K562 (cell line): ENCODE measurements around the gene SEZ6. TPM values are rescaled to one million over a fixed set of nuclear protein-coding genes. Genes with fewer than 3 reads are reported as not detected.

ENCODE experiments used
- ATAC-seq: fragments of 200-7000 bp; cut with Tn5 transposase; 3 replicates; pipeline ENCODE4 v1.9.1; 2020; ENCODE audit warnings: moderate library complexity
- BruUV-seq: library from RNA; stranded (reverse); fragments of 400-500 nt; replicated peaks from 2 replicates; lab custom pipeline; 2021; lab: Mats Ljungman, UMichigan
- CTCF ChIA-PET: fragments of 300-600 bp; formaldehyde crosslinking; extraction: SDS; loops from one replicate; lab custom pipeline; 2021; ENCODE audit warnings: low intra/inter-chr PET ratio; lab: Yijun Ruan, JAX
- POLR2A ChIA-PET: fragments of 300-600, 350-650 bp; sonication (Branson Sonifier 250); formaldehyde crosslinking; extraction: SDS; loops from one replicate; lab custom pipeline; 2021; ENCODE audit warnings: antibody characterized with exemption, inconsistent platforms; lab: Yijun Ruan, JAX
- DNase-seq, 4 experiments: peaks; one replicate each; pipeline versions ENCODE4 v3.0.0 to v3.0.0-alpha.2; 2011 to 2018; ENCODE audit warnings: low spot score in 3 of 4, mixed read lengths in 3 of 4; ENCODE audit errors: extremely low read depth in 1 of 4
- FAIRE-seq: peaks from 2 replicates; lab custom pipeline; 2011; peaks lifted over from hg19 to GRCh38; lab: Jason Lieb, UNC
- H2AFZ ChIP-seq: 2 replicates; pipeline ENCODE4 v1.6.0; 2011; ENCODE audit warnings: low read depth, low read length, control low read depth, inconsistent platforms
- H3K27ac ChIP-seq: fragments of 200-600 bp; 3 replicates; pipeline ENCODE4 v1.8.0; 2011; ENCODE audit warnings: low read depth, mild to moderate bottlenecking, control low read depth, inconsistent platforms, low read length, moderate library complexity, mixed read lengths; ENCODE audit errors: extremely low read depth
- H3K27me3 ChIP-seq, 2 experiments: fragments of 300-600 bp in 1 of 2; 2 replicates in 1 of 2; 3 replicates in 1 of 2; pipeline versions ENCODE4 v1.6.0 to v1.8.0; 2011; ENCODE audit warnings: inconsistent platforms in 2 of 2, low read length in 2 of 2, mild to moderate bottlenecking in 1 of 2, mixed read lengths in 1 of 2, moderate library complexity in 1 of 2; ENCODE audit not compliant: control insufficient read depth in 2 of 2, insufficient read depth in 2 of 2
- H3K36me3 ChIP-seq: fragments of 300-600 bp; 3 replicates; pipeline ENCODE4 v1.8.0; 2011; ENCODE audit warnings: mild to moderate bottlenecking, low read length, inconsistent platforms; ENCODE audit not compliant: control insufficient read depth, insufficient read depth
- H3K4me1 ChIP-seq, 2 experiments: fragments of 200-600 bp in 1 of 2; replicated peaks in 1 of 2; 2 replicates in 1 of 2; 3 replicates in 1 of 2; pipeline versions ENCODE4 v1.5.1 to v1.8.0; 2011; ENCODE audit warnings: inconsistent platforms in 2 of 2, low read length in 2 of 2, mild to moderate bottlenecking in 1 of 2, mixed read lengths in 1 of 2, moderate library complexity in 1 of 2; ENCODE audit not compliant: control insufficient read depth in 2 of 2, insufficient read depth in 2 of 2
- H3K4me2 ChIP-seq: 2 replicates; pipeline ENCODE4 v1.6.1; 2011; ENCODE audit warnings: low read length, control low read depth, inconsistent platforms, mixed read lengths; ENCODE audit not compliant: insufficient read depth
- H3K4me3 ChIP-seq: fragments of 200-600 bp; sonication (generic), shearing (Covaris generic); 2 replicates; pipeline ENCODE4 v1.5.1; 2016; ENCODE audit warnings: control low read depth, inconsistent platforms
- H3K79me2 ChIP-seq: fragments of 200-600 bp; 3 replicates; pipeline ENCODE4 v1.8.0; 2011; ENCODE audit warnings: low read length, inconsistent platforms; ENCODE audit not compliant: control insufficient read depth, insufficient read depth
- H3K9ac ChIP-seq, 2 experiments: 2 replicates each; pipeline versions ENCODE4 v1.6.0 to v1.6.1; 2011; ENCODE audit warnings: low read depth in 2 of 2, low read length in 2 of 2, control low read depth in 1 of 2, inconsistent platforms in 1 of 2, mild to moderate bottlenecking in 1 of 2, mixed read lengths in 1 of 2; ENCODE audit not compliant: insufficient read depth in 1 of 2
- H3K9me1 ChIP-seq: one replicate; pipeline ENCODE4 v1.6.0; 2011; ENCODE audit warnings: inconsistent platforms, mild to moderate bottlenecking, low read length, moderate library complexity; ENCODE audit not compliant: control insufficient read depth, insufficient read depth
- H3K9me3 ChIP-seq: replicated peaks from 2 replicates; pipeline ENCODE4 v1.5.1; 2011; ENCODE audit warnings: low read depth, low read length, inconsistent platforms; ENCODE audit not compliant: control insufficient read depth, insufficient read depth
- H4K20me1 ChIP-seq: replicated peaks from 2 replicates; pipeline ENCODE4 v1.6.1; 2011; ENCODE audit warnings: low read length, inconsistent platforms, mixed read lengths; ENCODE audit not compliant: control insufficient read depth, insufficient read depth
- CREB1 ChIP-seq, 2 experiments: sonication (generic) in 1 of 2; formaldehyde crosslinking in 1 of 2; IDR thresholded peaks; 2 replicates each; pipeline versions ENCODE4 v1.6.1 to v1.8.0; 2012 to 2022; ENCODE audit warnings: inconsistent platforms in 1 of 2, mild to moderate bottlenecking in 1 of 2, missing genetic modification reagents in 1 of 2, moderate library complexity in 1 of 2
- DACH1 ChIP-seq: fragments of 450-650 bp; IDR thresholded peaks from 2 replicates; pipeline ENCODE4 v1.6.1; 2018; ENCODE audit not compliant: partially characterized antibody
- FOXJ3 ChIP-seq: sonication (generic); formaldehyde crosslinking; IDR thresholded peaks from 2 replicates; pipeline ENCODE4 v1.4.0; 2020; ENCODE audit warnings: mild to moderate bottlenecking, missing genetic modification reagents
- HMG20A ChIP-seq: fragments of 450-650 bp; formaldehyde crosslinking; conservative IDR thresholded peaks from 2 replicates; pipeline ENCODE4 v1.4.0; 2020; ENCODE audit warnings: mild to moderate bottlenecking, mixed read lengths
- MCM5 ChIP-seq: fragments of 450-650 bp; IDR thresholded peaks from 2 replicates; pipeline ENCODE4 v1.6.1; 2016; ENCODE audit warnings: low read depth
- POLR2G ChIP-seq: fragments of 200-400 bp; formaldehyde crosslinking; IDR thresholded peaks from 2 replicates; pipeline ENCODE4 v1.6.1; 2017; ENCODE audit warnings: low read depth, mild to moderate bottlenecking, antibody characterized with exemption, low read length, moderate library complexity
- RAD21 ChIP-seq, 2 experiments: fragments of 250-450 bp in 1 of 2; fragments of 450-650 bp in 1 of 2; sonication (Bioruptor Pico) in 1 of 2; formaldehyde crosslinking in 1 of 2; IDR thresholded peaks in 1 of 2; conservative IDR thresholded peaks in 1 of 2; 2 replicates each; pipeline versions ENCODE4 v1.4.0 to v1.8.0; 2020 to 2022; ENCODE audit warnings: mild to moderate bottlenecking in 2 of 2, moderate library complexity in 1 of 2
- SMAD4 ChIP-seq: fragments of 250-450 bp; sonication (Bioruptor Pico); conservative IDR thresholded peaks from 2 replicates; pipeline ENCODE4 v1.8.0; 2021; ENCODE audit warnings: inconsistent platforms, mild to moderate bottlenecking, moderate library complexity
- SP1 ChIP-seq: sonication (generic); formaldehyde crosslinking; IDR thresholded peaks from 2 replicates; pipeline ENCODE4 v1.8.1; 2022; ENCODE audit warnings: mild to moderate bottlenecking, missing genetic modification reagents
- ZBTB8A ChIP-seq: fragments of 450-650 bp; IDR thresholded peaks from 2 replicates; pipeline ENCODE4 v1.6.1; 2018; ENCODE audit warnings: mild to moderate bottlenecking, moderate library complexity; ENCODE audit not compliant: partially characterized antibody
- ZC3H8 ChIP-seq: fragments of 450-650 bp; IDR thresholded peaks from 2 replicates; pipeline ENCODE4 v1.6.1; 2017
- ZFP36 ChIP-seq: fragments of 150-350 bp; IDR thresholded peaks from 2 replicates; pipeline ENCODE4 v1.6.1; 2018; ENCODE audit warnings: low read length, low read depth; ENCODE audit not compliant: partially characterized antibody
- ZNF449 ChIP-seq: fragments of 250-450 bp; sonication (Bioruptor Pico); IDR thresholded peaks from 2 replicates; pipeline ENCODE4 v1.8.0; 2022; ENCODE audit warnings: moderate library complexity, mild to moderate bottlenecking, inconsistent platforms
- ZNF511 ChIP-seq: sonication (generic); formaldehyde crosslinking; IDR thresholded peaks from 2 replicates; pipeline ENCODE4 v1.8.0; 2022; ENCODE audit warnings: mild to moderate bottlenecking, missing genetic modification reagents
- WGBS: fragments of 100-300 bp; shearing (Covaris generic); methylation state at CpG from one replicate; pipeline ENCODE4 v1.1.6; 2016; ENCODE audit warnings: low coverage, mixed read lengths; ENCODE audit not compliant: insufficient coverage; ENCODE audit errors: missing lambda C conversion rate; 5-methylcytosine and 5-hydroxymethylcytosine counted together
- in situ Hi-C: fragments of 300-500 bp; cut with MboI; formaldehyde crosslinking; loops from 4 replicates; pipeline ENCODE4 v1.15.0; 2018; ENCODE audit warnings: inconsistent platforms, mixed read lengths
- intact Hi-C: fragments of 100-400 bp; cut with micrococcal nuclease; formaldehyde crosslinking; loops from 2 replicates; pipeline ENCODE4 v1.14.2; 2022
- polyA plus RNA-seq, 8 experiments: library from polyadenylated mRNA; depleted of rRNA in 4 of 8; stranded (reverse) in 5 of 8; unstranded in 3 of 8; fragments of >200 nt; fragmentation: Nextera tagmentation in 2 of 8; fragmentation: Illumina TruSeq in 1 of 8; extraction: Ambion mirVana in 2 of 8; extraction: Trizol in 1 of 8; gene quantifications; 2 replicates each; pipeline versions ENCODE4 v1.2.1 to v1.2.3, GENCODE V29; 2011 to 2014; ENCODE audit warnings: inconsistent platforms in 1 of 8, missing spikeins in 1 of 8
- total RNA-seq, 7 experiments: library from RNA; depleted of rRNA in 6 of 7; stranded (reverse); fragments of >200 nt in 6 of 7; fragmentation: Illumina TruSeq in 2 of 7; extraction: Trizol in 2 of 7; gene quantifications; 2 replicates each; pipeline versions ENCODE4 v1.2.1 to v1.2.3, GENCODE V29; 2011 to 2021; ENCODE audit warnings: low replicate concordance in 1 of 7

Gene SEZ6
- total and polyA plus RNA-seq, 9 of the 15 experiments (the other 6 are each of a cell fraction or from before 2014, with no cell fraction given) = not detected

GRCh38 chr17:29000973-29001372 is 4.9 kb downstream of the SEZ6 start:
- ChIA-PET POLR2A (interaction anchor here (0.7 to 1.3 kb wide), 4 partner anchors 9 to 77 kb away, joined by 3 to 5 read pairs (median 4); no protein-coding TSS in a partner anchor), CTCF (no interaction called here)
- no peak for TF ChIP-seq MCM5
- TF ChIP-seq ZBTB8A = no peak
- TF ChIP-seq POLR2G = no peak
- no peak for TF ChIP-seq DACH1
- no peak for TF ChIP-seq ZFP36
- TF ChIP-seq RAD21 (CRISPR knock-in tag; conservative IDR thresholded peaks at IDR 0.05 in 1 of 2, IDR thresholded peaks at IDR 0.05 in 1 of 2) = no peak
- no peak for TF ChIP-seq SP1 (CRISPR knock-in tag)
- no peak for TF ChIP-seq ZC3H8
- no peak for TF ChIP-seq SMAD4 (CRISPR knock-in tag)
- TF ChIP-seq CREB1 (IDR thresholded peaks at IDR 0.05) = no peak
- no peak for TF ChIP-seq CREB1 (CRISPR knock-in tag; IDR thresholded peaks at IDR 0.05)
- no peak for TF ChIP-seq FOXJ3
- TF ChIP-seq ZNF511 (CRISPR knock-in tag) = no peak
- TF ChIP-seq ZNF449 (CRISPR knock-in tag) = no peak
- TF ChIP-seq HMG20A (CRISPR knock-in tag) = no peak
- FAIRE-seq = no peak
- Histone ChIP-seq H3K9me3 (no peaks in the 10 kb centered on the region), H3K4me2 (no peak overlapping the region), H3K79me2 (no peaks in the 10 kb centered on the region), H3K4me3 (no peak overlapping the region), H3K9me1 (peaks cover 2% of the 10 kb centered on the region), H4K20me1 (peaks cover 11% of the 10 kb centered on the region; the same call in 1 of the 2 replicates), H3K36me3 (no peaks in the 10 kb centered on the region), H3K27ac (no peak overlapping the region), H3K9ac (no peak overlapping the region), H2AFZ (no peak overlapping the region), H3K27me3 (peaks cover 16 to 42% of the 10 kb centered on the region in 2 experiments; a peak in 4 of 5 replicates), H3K4me1 (peaks cover 0 to 15% of the 10 kb centered on the region in 2 experiments; a peak in 2 of 5 replicates)
- ATAC-seq = no peak
- DNase-seq = no peak
- 3% methylated on average over 5 of the region's 5 CpGs for WGBS
- intact Hi-C loops = no loop called here
- BruUV-seq = no TSS peak
- in situ Hi-C loops = no loop called here
